ENCODE results near the gene GTSE1.

Gene GTSE1

DNA sequence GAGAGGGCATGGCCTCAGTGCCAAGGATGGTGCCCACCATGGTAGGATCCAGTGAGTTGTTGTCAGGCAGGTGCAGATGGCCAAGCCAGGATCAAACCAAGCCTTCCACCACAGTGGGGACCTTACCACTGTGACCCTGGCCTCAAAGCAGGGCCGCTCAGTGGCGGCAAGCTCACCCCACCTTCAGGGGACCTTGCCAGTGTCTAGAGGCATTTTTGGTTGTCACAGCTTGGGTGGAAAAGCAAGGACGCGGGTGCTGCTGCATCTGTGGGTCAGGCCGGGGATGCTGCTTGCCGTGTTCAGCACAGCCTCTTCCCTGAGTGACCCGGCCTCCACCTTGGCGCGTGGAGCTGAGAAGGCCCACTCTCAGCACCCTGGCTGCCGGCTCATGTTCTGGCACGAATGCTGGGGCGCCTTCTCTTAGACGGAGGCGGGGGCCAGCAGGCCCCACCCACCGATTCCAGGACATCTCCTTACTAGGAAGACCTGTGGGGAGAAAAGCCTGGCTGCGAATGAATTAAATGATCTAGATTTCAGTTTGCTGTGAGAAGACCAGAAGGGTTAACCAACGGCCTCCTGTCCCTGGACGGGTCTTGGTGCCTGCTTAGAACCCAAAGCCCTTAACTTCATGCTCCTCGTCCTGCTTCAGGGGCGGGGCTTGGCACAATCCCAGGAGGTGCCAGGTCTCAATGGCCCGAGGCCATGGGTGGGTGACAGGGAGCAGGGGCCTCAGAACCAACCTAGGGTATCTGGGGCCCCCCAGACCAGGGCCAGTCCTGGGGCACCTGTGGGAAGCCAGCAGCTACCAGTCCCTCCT, 57.7 kb downstream of the GTSE1 start:
- no peak for DNase-seq

DNA sequence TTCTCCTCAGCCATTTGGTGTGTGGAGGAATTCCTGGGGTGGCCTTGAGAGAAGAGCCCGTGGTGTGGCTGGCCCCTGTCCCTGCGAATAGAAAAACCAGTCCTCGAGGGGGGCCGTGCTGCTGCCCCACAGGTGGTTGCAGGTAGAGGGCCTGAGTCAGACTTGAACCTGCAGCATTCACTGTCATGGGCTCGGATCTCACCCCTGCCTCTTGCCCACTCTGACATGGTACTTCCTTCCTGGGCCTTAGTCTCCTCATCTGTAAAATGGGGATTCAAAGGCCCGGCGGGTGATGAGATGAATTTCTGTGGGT, 58.3 kb downstream of the GTSE1 start:
- no peak for DNase-seq

DNA sequence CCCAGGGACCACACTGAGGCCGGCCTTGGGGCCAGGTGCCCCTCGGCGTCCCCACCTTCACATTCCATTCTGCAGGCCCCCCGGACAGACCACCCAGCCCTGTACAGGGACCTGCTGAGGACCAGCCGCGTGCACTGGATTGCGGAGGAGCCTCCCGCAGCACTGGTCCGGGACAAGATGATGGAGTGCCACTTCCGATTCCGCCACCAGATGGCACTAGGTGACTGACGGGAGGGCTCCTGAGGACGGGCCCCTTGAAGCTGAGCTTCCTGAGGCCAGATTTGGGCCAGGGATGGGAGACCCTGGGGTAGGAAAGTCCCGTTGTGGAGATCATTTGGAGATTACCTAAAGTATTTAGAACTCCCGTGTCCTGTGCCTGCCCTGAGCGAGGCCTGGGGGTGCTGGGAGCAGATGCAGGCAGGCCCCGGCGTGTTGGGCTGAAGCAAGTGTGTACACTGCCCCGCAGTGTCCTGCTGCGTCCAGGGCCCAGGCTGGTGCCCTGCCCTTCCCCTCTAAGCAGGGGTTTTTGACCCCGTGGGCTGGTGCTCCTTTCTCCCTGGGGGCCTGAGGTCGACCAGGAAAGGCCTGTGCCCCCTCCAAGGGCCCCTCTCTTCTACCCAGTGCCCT, 58.8 kb downstream of the GTSE1 start:
- peak; percentile 45 for DNase-seq

DNA sequence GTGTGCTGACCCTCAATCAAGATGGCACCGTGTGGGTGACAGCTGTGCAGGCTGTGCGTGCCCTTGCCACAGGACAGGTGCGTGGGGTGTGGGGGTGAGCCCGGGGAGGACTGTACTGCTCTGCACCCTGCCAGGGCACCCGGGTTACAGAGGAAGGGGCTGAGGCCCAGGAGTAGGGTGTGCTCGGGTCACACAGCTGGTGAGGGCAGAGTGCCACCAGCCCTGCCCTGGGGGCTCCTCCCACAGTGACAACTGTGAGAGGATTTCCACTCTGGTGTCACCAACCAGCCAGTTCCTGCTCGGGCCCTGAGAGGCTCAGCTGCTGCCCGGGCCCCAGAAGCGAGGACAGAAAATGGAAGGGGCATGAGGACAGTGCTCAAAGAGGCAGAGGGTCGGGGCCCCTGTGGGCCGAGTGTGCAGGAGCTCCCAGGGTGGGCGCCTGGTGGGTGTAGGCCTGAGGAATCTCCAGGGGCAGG, 59.4 kb downstream of the GTSE1 start:
- no peak for DNase-seq

DNA sequence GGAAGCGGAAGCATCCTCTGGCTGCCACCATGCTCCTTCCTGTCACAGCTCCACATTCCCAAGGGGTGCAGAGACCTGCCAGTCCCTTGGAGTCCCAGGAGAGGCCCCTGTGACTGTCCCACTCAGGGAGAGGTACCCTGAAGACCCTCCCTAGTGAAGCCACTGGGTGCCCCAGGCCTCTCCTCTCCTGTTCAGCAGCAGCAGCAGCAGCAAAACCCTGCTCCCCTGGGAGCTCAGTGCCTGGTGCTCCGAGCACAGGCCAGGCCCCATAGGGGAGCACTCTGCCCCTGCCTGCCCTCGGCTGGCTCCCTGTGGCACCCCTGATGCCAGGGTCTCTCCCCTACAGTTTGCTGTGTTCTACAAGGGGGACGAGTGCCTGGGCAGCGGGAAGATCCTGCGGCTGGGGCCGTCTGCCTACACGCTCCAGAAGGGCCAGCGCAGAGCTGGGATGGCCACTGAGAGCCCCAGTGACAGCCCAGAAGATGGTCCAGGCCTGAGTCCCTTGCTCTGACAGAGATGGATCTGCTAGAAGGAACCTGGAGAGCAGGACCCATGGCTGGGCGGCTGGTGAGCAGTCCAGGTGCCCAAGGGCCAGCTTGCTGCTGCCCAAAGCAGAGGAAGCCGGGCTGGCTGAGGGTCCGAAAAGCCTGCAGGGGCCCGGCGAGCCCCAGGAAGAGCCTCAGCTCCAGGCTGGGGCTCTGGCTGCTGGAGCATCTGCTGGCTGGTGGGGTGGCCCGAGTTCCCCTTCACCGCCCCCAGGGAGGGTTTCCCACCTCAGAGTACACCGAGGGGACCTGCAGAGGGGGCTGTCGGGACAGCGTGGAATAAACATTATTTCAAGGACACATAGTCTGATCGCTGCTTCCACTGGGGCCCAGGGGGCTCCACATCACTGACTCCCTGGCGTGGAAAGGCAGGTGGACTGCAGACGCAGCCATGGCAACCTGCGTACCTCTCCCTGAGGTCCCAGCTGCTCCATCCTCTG, 60.1 kb downstream of the GTSE1 start:
- DNase-seq: no peak

DNA sequence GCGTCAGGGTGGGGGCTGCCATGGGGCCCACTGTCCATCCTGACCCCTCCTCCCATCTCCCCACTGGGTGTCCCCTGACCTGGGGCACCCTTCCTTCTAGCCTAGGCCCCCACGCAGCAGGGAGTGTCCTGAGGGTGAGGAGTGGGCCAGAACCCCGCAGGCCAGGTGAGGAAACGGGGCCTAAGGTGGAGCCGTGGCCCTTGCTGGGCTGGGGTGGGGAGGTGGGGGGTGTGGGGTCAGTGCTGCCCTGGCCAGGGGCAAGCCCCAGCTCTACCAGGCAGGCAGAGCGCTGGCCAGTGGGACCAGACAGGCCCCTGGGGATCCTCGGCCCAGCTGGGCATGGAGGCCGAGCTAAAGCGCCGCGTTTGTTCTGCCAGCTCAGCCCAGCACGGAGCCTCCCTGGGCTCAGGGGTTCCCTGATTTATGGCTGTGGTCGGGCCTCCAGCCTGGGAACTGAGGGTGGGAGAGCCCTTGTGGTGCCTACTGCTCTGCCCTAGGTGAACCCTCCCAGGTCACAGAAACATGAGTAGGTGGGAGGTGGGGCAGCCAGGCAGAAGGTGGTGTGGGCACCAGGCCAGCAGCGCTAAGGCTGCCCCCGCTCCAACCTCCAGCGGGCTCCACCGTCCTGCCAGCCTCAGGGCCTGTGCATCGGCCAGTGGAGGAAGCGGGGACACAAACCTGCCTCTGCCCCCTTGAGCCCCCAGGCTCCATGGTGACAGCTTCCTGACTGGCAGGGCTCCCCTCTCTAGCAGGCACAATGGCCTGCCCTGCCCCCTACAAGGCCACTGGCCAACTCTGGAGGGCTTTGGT, 61.2 kb downstream of the GTSE1 start:
- no peak for DNase-seq

DNA sequence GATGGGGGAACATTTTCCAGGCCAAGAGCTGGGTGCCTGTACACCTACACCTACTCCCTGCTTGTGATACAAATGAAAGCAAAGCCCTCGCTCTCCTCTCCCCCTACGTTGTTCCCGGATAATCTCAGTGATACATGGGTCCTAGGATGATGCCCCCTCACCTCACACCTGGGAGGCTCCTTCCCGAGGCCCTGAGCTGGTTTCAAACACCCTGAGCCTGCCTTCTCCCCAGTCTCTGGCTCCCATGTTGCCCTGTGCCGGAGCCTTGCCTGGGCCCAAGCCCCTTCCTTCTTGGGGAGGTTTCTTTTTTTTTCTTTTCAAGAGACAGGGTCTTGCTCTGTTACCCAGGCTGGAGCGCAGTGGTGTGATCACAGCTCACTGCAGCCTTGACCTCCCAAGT, 62.1 kb downstream of the GTSE1 start:
- no peak for DNase-seq

DNA sequence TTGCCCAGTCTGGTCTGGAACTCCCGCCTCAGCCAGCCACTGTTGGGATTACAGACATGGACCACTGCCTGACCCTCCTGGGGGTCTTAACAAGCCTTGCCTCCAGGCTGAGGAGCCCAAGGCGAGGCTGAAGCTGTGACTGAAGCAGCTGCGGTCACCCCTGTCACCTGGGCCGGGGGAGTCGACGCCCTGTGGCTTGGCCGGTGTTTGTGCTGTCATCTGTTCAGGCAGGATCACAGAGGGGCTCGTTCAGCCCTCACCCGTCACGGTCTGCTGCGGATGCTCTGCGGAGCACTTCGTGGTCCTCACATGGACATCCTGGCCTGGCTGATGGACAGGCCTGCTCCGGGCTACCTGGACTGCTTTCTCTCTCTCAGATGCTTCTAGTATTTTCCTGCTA, 62.7 kb downstream of the GTSE1 start:
- DNase-seq: no peak

DNA sequence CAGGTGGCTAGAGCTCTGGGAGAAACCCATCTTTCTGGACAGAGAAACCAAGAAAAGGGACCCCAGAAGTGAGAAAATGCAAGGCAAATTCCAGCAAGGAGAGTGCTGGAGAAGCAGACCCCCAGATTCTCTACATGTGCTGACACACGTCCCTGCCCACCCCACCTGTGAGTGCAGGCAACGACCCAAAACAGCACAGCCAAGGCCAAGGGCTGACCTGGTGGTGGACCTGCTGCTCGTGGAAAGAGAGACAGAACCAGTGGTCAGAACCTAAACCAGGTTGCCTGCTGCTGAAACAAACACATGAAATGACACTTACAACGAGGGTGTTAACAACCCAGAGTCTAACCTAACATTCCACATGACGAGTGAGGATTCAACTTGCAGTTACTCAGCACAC, 63.4 kb downstream of the GTSE1 start:
- DNase-seq: no peak

DNA sequence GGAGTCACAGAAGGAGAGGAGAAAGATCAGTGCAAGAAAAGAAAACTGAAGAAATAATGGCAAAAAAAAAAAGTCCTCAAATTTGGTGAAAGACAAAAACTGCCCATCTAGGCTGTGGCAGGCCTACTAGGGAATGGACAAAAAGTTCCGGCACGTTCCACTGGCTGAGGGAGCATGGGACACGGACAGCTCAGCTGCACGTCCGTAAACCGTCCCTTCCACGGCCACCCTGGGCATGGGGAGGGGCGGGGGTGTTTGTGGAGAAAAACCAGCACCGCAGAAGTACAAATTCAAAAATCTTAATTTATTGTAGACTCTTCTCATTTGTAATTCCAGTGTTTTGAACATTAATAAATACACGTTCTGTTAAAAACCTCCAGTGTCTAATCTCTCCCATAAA, 64.2 kb downstream of the GTSE1 start:
- DNase-seq: no peak

DNA sequence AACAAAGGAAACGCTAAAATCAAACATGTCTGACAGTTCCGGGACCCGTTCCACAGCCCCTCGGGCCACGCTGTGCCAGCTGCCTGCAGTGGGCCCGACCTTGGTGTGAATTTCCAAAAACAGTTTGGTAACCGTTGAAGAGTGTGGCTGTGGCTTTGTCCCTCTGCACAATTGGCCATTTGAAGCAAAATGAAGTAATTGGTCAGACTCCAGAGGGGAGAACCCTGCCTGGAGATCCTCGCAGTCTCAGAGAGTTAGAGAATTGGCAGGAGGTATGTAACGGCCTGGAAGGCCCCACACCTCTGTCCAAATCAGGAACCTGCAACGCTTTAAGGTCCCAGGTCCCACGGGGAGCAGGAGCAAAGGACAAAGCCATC, 65.1 kb downstream of the GTSE1 start:
- no peak for DNase-seq

DNA sequence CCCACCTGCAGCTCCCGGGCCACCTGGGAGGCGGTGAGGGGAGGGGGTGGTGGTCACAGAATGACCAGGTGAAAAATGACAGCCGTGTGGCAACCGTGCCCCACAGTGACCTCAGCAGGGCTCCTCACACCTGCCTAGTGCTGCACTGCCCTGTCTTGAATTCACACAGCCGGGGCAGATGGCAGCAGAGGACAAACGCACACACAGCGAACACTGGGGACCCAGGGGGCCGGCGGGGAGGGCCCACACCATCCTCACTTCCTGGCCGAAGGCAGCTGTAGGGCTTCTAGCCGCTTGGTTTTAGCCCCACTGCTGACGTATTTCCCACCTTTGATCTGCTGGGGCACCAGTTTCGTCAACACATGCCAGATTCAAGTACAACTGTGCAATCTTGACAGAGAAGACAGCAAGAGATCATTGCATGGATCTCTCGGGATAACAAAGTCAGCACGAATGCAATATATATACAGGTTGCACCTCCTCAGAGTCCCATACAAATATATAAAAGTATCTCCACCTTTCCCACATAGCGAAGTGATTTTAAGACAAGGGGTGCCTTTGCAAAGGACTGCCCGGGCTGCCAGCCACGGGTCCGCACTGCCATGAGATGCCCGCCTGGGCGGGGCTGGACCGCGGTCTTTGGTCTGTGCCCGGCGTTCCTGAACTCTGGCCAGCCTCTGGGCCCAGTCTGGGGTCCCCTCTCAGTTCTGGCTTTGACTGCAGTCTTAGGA, 65.7 kb downstream of the GTSE1 start:
- no peak for DNase-seq

DNA sequence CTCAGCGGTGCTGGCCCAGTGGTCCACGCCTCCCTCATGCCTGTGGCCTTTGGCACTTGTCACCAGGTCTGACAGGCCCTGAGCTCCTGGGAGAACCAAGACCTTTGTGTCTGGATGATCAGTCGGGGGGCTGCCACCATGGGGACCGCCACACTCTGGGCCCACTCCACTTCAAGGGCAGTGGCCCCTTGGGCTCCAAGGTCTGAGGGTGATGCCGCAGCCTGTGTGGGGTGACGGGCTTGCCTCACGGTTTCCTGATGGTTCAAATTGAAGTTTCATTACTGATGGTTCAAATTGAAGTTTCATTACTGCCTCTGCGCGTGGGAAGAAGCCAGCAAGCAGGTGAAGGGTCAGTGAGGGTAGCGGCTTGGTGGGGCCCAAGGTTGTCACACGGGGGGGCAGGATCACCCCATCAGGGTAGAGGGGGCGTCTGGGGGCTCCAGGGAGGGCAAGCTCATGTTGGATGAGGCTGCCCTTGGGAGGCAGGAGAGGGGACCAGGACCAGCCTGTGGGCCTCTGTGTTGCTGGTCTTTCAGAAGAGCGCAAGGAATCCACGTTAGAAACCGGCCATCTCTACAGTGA, 66.4 kb downstream of the GTSE1 start:
- no peak for DNase-seq

DNA sequence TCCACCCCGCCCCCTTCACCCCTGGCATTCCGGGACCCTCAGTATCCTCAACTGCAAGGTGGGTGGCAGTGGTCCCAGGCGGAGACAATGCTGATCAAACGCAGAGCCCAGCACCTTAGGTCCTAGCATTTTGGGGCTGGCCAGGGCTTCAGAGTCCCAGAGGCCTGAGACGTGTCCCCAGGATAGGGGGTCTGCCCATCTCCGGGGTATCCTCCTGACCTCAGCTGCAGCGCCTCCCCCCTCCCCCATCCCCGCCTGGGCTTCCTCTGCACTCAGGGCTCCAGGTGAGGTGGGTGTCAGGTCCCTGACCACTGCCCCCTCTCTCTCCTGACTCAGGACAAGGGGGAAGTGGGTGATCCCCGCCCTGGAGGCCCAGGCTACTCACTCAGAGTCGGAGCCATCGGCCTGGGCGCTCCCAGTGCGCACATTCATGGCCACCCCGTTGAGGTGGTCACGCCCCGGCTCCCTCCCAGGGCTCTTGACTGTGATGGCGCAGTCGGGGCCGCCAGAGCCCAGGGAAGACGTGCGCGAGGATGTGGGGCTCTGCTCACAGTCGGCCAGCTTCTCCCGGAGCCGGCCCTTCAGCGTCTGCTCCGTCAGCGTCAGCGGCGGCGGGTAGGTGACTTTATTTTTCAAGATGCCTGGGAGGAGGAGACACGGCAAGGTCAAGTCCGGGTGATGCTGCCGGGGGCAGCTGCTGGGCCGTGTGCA, 67.1 kb downstream of the GTSE1 start:
- DNase-seq: no peak

DNA sequence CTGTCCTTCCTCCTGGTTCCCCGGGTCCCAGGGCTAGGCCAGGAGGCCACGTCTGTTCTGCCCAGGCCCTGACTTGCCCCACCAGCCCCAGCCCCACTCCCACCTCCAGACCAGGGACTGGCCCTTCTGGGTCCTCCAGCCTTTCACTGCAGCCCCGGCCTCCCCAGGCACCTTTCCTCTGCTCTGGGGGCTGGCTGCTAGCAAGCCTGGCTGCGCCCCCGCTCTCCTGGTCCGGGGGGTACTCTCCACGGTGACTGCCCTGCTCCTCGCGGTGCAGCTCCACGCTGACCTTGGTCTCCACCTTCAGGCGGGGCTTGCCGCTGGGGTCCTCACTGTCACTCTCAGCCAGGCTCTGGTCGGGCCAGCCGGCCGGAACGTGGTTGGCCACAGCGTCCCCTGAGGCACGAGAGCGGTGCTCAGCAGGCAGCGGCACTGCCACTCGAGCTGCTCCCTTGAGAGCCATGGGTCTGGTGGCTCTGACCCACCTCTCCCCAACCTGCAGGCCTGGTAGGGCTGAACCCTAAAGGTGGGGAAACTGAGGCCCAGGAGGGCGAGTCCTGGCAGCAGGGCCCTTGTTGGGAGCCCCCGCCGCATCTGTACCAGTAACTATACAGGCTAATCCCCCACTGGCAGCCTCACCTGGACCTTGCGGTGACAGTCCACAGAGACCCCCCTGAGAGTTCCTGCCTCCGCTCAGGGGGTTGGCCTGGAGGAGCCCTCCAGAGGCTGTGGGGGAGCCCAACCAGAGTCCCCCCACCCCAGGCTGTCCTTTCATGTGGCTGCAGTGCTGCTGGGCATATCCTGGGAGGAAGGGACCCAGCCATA, 67.9 kb downstream of the GTSE1 start:
- no peak for DNase-seq

DNA sequence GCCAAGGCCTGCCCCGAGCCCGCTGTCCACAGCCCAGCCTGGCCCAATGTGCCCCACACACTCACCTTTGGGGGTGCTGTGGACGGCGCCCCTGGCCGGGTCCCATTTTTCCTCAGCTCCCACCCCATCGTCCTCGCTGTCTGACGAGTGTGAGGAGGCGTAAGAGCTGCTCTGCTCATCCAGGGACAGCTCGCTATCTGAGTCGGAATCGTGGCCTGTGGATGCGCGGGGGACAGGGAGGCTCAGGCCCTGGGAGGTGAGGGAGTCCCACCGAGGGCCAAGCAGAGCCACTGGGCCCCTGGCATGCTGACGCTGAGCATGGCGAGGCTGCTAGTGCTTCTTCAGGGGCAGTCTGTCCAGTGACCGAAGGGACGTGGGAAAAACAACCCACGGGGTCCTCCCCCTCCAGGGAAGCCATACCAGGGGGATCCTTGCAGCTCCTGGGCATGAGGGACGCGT, 68.5 kb downstream of the GTSE1 start:
- no peak for DNase-seq

DNA sequence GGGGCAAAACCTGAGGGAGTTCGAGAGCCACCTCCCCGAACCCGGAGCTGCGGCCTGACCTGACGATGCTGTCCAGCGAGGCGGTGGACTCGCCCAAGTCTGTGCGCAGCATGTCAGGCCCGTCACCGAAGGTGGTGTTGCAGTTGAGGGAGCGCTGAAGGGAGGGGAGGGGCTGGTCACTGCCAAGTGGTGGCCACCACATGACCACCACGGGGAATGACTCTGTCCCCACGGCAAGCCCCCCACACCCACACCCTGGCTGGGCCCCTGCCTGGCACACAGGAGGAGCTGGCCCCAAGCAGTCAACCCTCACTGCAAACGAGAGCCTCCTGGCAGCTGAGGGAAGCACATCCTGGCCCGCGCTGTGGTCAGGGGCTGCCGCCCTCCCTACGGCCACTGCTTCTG, 69.7 kb downstream of the GTSE1 start:
- no peak for DNase-seq

DNA sequence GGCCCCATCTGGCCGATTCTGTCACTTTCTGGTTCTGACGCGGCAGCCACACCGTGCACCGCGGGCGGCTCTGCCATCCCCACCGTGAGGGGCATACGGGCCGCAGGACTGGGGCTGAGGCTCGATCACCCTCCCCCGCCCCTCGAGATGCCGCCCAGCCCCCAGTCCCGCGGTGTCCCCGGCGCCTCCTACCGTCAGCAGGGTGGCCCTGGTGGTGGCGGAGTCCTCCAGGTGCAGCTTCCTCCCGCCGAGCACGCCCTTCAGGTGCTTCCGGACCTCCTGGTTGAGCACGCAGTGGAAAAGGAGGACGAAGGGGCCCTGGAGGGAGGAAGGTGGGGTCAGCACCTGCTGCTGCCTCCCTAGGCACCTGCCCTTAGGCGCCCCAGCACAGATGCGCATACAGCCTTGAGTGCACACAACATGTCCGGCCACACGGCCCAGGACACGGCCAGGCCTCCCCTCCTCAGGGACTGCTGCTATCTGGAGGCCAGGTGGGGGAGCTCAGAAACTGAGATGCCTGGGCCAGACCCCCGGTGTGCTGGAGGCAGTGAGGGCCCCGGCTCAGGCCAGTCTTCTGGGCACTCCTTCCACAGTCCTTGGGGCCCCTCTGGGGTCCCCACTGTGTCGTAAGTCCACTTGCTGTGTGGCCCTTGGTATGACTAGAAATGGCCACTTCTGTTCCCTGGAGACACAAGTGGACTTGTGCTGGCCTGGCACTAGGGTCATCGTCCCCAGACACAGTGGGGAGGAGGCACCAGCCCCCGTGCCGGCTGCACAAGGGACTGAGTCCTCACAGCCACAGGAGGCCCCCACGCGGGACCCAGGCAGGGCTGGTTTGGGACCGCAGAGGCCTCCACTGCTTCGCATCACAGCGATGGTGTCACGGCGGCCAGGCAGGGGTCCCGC, 70.4 kb downstream of the GTSE1 start:
- no peak for DNase-seq

DNA sequence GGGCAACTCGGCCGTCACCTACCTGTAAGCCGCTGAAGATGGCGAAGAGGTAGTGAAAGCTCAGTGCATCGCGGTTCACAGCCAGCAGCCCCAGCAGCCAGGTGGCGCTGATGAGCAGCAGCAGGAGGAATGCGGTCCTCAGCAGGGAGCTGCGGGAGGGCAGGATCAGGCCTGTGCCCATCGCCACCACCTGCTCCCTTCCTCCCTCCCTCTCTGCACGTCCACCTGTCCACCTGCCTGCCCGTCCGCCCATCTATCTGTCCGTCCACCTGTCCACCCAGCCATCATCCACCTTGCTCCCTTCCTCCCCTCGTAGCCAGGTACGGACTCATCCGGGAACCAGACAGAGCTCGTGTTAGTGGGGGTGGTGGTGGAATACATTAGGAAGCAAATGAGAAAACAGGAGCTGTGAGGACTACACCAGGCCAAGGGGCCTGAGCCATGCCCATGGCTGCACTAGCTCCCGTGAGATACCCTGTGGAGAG, 71.1 kb downstream of the GTSE1 start:
- DNase-seq: peak; percentile 61
